Astrocyte (in vitro differentiated cells and primary cell): Measurements from ENCODE around the gene ZNF565. TPM values are rescaled to one million over a fixed set of nuclear protein-coding genes. Genes with fewer than 3 reads are reported as not detected.

Experiments used
- DNase-seq: peaks from one replicate; pipeline ENCODE4 v3.0.0-alpha.2; 2010; ENCODE audit warnings: low read depth
- FAIRE-seq: peaks from 2 replicates; lab custom pipeline; 2011; peaks lifted over from hg19 to GRCh38; lab: Jason Lieb, UNC
- H2AFZ ChIP-seq: 2 replicates; pipeline ENCODE4 v1.6.0; 2012; ENCODE audit warnings: low read depth, low read length, inconsistent platforms
- H3K27ac ChIP-seq: 2 replicates; pipeline ENCODE4 v1.5.1; 2011; ENCODE audit warnings: low read depth, low read length, inconsistent platforms
- H3K27me3 ChIP-seq: 2 replicates; pipeline ENCODE4 v1.6.0; 2011; ENCODE audit warnings: low read length, inconsistent platforms; ENCODE audit not compliant: insufficient read depth
- H3K36me3 ChIP-seq: 2 replicates; pipeline ENCODE4 v1.5.1; 2011; ENCODE audit warnings: low read length, inconsistent platforms; ENCODE audit not compliant: insufficient read depth
- H3K4me1 ChIP-seq: 2 replicates; pipeline ENCODE4 v1.5.1; 2011; ENCODE audit warnings: low read length, inconsistent platforms; ENCODE audit not compliant: insufficient read depth
- H3K4me2 ChIP-seq: 2 replicates; pipeline ENCODE4 v1.6.0; 2012; ENCODE audit warnings: low read length, inconsistent platforms
- H3K4me3 ChIP-seq: 2 replicates; pipeline ENCODE4 v1.5.1; 2011; ENCODE audit warnings: low read depth, mild to moderate bottlenecking, low read length, inconsistent platforms; ENCODE audit not compliant: insufficient read depth
- H3K79me2 ChIP-seq: 2 replicates; pipeline ENCODE4 v1.6.0; 2012; ENCODE audit warnings: mild to moderate bottlenecking, low read length, inconsistent platforms; ENCODE audit not compliant: insufficient read depth
- H3K9ac ChIP-seq: 2 replicates; pipeline ENCODE4 v1.6.0; 2012; ENCODE audit warnings: mild to moderate bottlenecking, low read length, inconsistent platforms
- H3K9me3 ChIP-seq: 2 replicates; pipeline ENCODE4 v1.5.1; 2012; ENCODE audit warnings: low read depth, mild to moderate bottlenecking, low read length, inconsistent platforms; ENCODE audit not compliant: insufficient read depth
- H4K20me1 ChIP-seq: 2 replicates; pipeline ENCODE4 v1.6.0; 2012; ENCODE audit warnings: low read length, inconsistent platforms; ENCODE audit not compliant: insufficient read depth
- H3K27ac Mint-ChIP-seq: one replicate; pipeline ENCODE4 v1.8.0; 2021; ENCODE audit warnings: mild to moderate bottlenecking, mixed read lengths; ENCODE audit not compliant: unreplicated experiment
- H3K27me3 Mint-ChIP-seq: one replicate; pipeline ENCODE4 v1.8.0; 2021; ENCODE audit warnings: low read depth, mixed read lengths; ENCODE audit not compliant: unreplicated experiment
- H3K36me3 Mint-ChIP-seq: one replicate; pipeline ENCODE4 v1.8.0; 2021; ENCODE audit warnings: low read depth, mixed read lengths; ENCODE audit not compliant: unreplicated experiment
- H3K4me1 Mint-ChIP-seq: one replicate; pipeline ENCODE4 v1.8.0; 2021; ENCODE audit warnings: low read depth, mixed read lengths; ENCODE audit not compliant: unreplicated experiment
- H3K4me3 Mint-ChIP-seq: one replicate; pipeline ENCODE4 v1.8.0; 2021; ENCODE audit warnings: mild to moderate bottlenecking, moderate library complexity, mixed read lengths; ENCODE audit not compliant: unreplicated experiment
- H3K9me3 Mint-ChIP-seq: one replicate; pipeline ENCODE4 v1.8.0; 2021; ENCODE audit warnings: mild to moderate bottlenecking, mixed read lengths; ENCODE audit not compliant: unreplicated experiment
- CTCF ChIP-seq: IDR thresholded peaks from 2 replicates; pipeline ENCODE4 v1.5.1; 2011; ENCODE audit warnings: low read depth, mild to moderate bottlenecking, inconsistent platforms, low read length, moderate library complexity; ENCODE audit not compliant: insufficient read depth
- EZH2 ChIP-seq: IDR thresholded peaks from 2 replicates; pipeline ENCODE4 v1.6.1; 2012; ENCODE audit warnings: mild to moderate bottlenecking, low read length, inconsistent platforms; ENCODE audit not compliant: insufficient read depth
- total RNA-seq: library from RNA; stranded (reverse); gene quantifications from 2 replicates; pipeline ENCODE4 v1.2.1, GENCODE V29; 2021

The ZNF565 gene
- total RNA-seq, 1 donor from 2014 or later, result 6.5 TPM

- Mint-ChIP-seq H3K27ac (no peak overlapping the region), H3K9me3 (no peaks in the 10 kb centered on the region), H3K4me1 (peaks cover 23% of the 10 kb centered on the region), H3K27me3 (no peaks in the 10 kb centered on the region), H3K36me3 (peaks cover 13% of the 10 kb centered on the region), H3K4me3 (no peak overlapping the region)
- Histone ChIP-seq H3K36me3 (peaks cover 27% of the 10 kb centered on the region), H3K27ac (no peak overlapping the region), H4K20me1 (peaks cover 88% of the 10 kb centered on the region), H3K27me3 (no peaks in the 10 kb centered on the region), H3K79me2 (peaks cover 95% of the 10 kb centered on the region), H3K4me2 (no peak overlapping the region), H3K9me3 (no peaks in the 10 kb centered on the region), H2AFZ (no peak overlapping the region), H3K4me1 (peaks cover 17% of the 10 kb centered on the region), H3K9ac (no peak overlapping the region), H3K4me3 (no peak overlapping the region)
- TF ChIP-seq EZH2 (no peak), CTCF (no peak)
- FAIRE-seq, result no peak
- DNase-seq, result no peak
Measured at GRCh38 chr19:36222503-36222902, 8.0 kb upstream of the ZNF565 start.

GRCh38 chr19:36221474-36221873, 7.0 kb upstream of the ZNF565 start:
- Histone ChIP-seq H3K9me3 (no peaks in the 10 kb centered on the region), H4K20me1 (peaks cover 90% of the 10 kb centered on the region), H3K27me3 (no peaks in the 10 kb centered on the region), H2AFZ (no peak overlapping the region), H3K27ac (no peak overlapping the region), H3K4me3 (no peak overlapping the region), H3K4me1 (peaks cover 17% of the 10 kb centered on the region), H3K36me3 (peaks cover 22% of the 10 kb centered on the region), H3K9ac (no peak overlapping the region), H3K79me2 (peaks cover 97% of the 10 kb centered on the region), H3K4me2 (no peak overlapping the region)
- H3K4me3 Mint-ChIP-seq, result no peak overlapping the region
- FAIRE-seq (no peak), DNase-seq (no peak)
- peaks cover 13% of the 10 kb centered on the region for H3K36me3 Mint-ChIP-seq
- peaks cover 23% of the 10 kb centered on the region for H3K4me1 Mint-ChIP-seq
- no peaks in the 10 kb centered on the region for H3K9me3 Mint-ChIP-seq
- H3K27me3 Mint-ChIP-seq, result no peaks in the 10 kb centered on the region
- H3K27ac Mint-ChIP-seq, result no peak overlapping the region
- TF ChIP-seq EZH2, result no peak
- TF ChIP-seq CTCF, result no peak

- H3K27ac ChIP-seq, result peak overlapping the region; percentile 97
- H3K9me3 ChIP-seq, result no peaks in the 10 kb centered on the region
- H3K9ac ChIP-seq, result peak overlapping the region; percentile 99
- Mint-ChIP-seq H3K4me1 (peaks cover 13% of the 10 kb centered on the region), H3K36me3 (peaks cover 15% of the 10 kb centered on the region), H3K27ac (peak overlapping the region; percentile 85), H3K27me3 (no peaks in the 10 kb centered on the region), H3K4me3 (no peak overlapping the region), H3K9me3 (peaks cover 1% of the 10 kb centered on the region)
- TF ChIP-seq EZH2 (no peak), CTCF (no peak)
- peak; percentile 51 for DNase-seq
- H3K27me3 ChIP-seq, result no peaks in the 10 kb centered on the region
- H3K36me3 ChIP-seq, result peaks cover 5% of the 10 kb centered on the region
- peak overlapping the region; percentile 99 for H3K4me3 ChIP-seq
- peaks cover 73% of the 10 kb centered on the region for H3K79me2 ChIP-seq
- H3K4me2 ChIP-seq, result peak overlapping the region; percentile 100
- peaks cover 6% of the 10 kb centered on the region for H3K4me1 ChIP-seq
- H2AFZ ChIP-seq, result peak overlapping the region; percentile 65
- FAIRE-seq, result no peak
- H4K20me1 ChIP-seq, result peaks cover 30% of the 10 kb centered on the region
Measured at GRCh38 chr19:36215276-36216123, 1.0 kb upstream of the ZNF565 start.
